Mesendoderm (in vitro differentiated cells): ENCODE data around the gene PLOD1.

Experiments
- DNase-seq: peaks from one replicate; pipeline ENCODE4 v3.0.0; 2013
- H2AK5ac ChIP-seq: 2 replicates; pipeline ENCODE4 v1.6.1; 2013; ENCODE audit warnings: low read length, inconsistent platforms
- H2BK120ac ChIP-seq: 2 replicates; pipeline ENCODE4 v1.6.1; 2013; ENCODE audit warnings: low read depth, mild to moderate bottlenecking, low read length, moderate library complexity, mixed read lengths
- H2BK15ac ChIP-seq: replicated peaks from 2 replicates; pipeline ENCODE4 v1.6.1; 2013; ENCODE audit warnings: low read depth, mild to moderate bottlenecking, moderate library complexity
- H2BK5ac ChIP-seq: 2 replicates; pipeline ENCODE4 v1.6.1; 2013; ENCODE audit warnings: low read length, inconsistent platforms
- H3K18ac ChIP-seq: 2 replicates; pipeline ENCODE4 v1.6.1; 2013; ENCODE audit warnings: mild to moderate bottlenecking, low read length, mixed read lengths
- H3K23ac ChIP-seq: one replicate; pipeline ENCODE4 v1.6.1; 2013; ENCODE audit warnings: low read length
- H3K27ac ChIP-seq: 2 replicates; pipeline ENCODE4 v1.5.1; 2013; ENCODE audit warnings: low read depth, mild to moderate bottlenecking, inconsistent platforms, low read length, moderate library complexity
- H3K27me3 ChIP-seq: 2 replicates; pipeline ENCODE4 v1.6.1; 2013; ENCODE audit warnings: low read length, control low read depth, mild to moderate bottlenecking, inconsistent platforms; ENCODE audit not compliant: insufficient read depth, poor library complexity
- H3K36me3 ChIP-seq: 2 replicates; pipeline ENCODE4 v1.6.1; 2013; ENCODE audit warnings: low read length, inconsistent platforms; ENCODE audit not compliant: control insufficient read depth, insufficient read depth
- H3K4ac ChIP-seq: one replicate; pipeline ENCODE4 v1.6.1; 2013; ENCODE audit warnings: low read depth, mild to moderate bottlenecking, low read length, moderate library complexity
- H3K4me1 ChIP-seq: 2 replicates; pipeline ENCODE4 v1.6.1; 2013; ENCODE audit warnings: low read depth, low read length, inconsistent platforms; ENCODE audit not compliant: control insufficient read depth
- H3K4me2 ChIP-seq: 2 replicates; pipeline ENCODE4 v1.6.1; 2013; ENCODE audit warnings: low read length
- H3K4me3 ChIP-seq: 2 replicates; pipeline ENCODE4 v1.5.1; 2013; ENCODE audit warnings: mild to moderate bottlenecking, low read length
- H3K56ac ChIP-seq: one replicate; pipeline ENCODE4 v1.6.1; 2013; ENCODE audit warnings: low read length
- H3K79me1 ChIP-seq: 2 replicates; pipeline ENCODE4 v1.6.1; 2013; ENCODE audit warnings: low read length, inconsistent platforms
- H3K79me2 ChIP-seq: 2 replicates; pipeline ENCODE4 v1.6.1; 2013; ENCODE audit warnings: mild to moderate bottlenecking, low read length; ENCODE audit not compliant: control insufficient read depth, insufficient read depth
- H3K9ac ChIP-seq: 2 replicates; pipeline ENCODE4 v1.6.1; 2013; ENCODE audit warnings: low read length, inconsistent platforms
- H4K5ac ChIP-seq: one replicate; pipeline ENCODE4 v1.6.1; 2013; ENCODE audit warnings: low read length
- H4K8ac ChIP-seq: one replicate; pipeline ENCODE4 v1.6.1; 2013; ENCODE audit warnings: low read depth, mild to moderate bottlenecking, control low read depth, low read length, moderate library complexity
- WGBS: extraction: QIAGEN DNeasy Blood & Tissue Kit; methylation state at CpG from one replicate; pipeline ENCODE4 v1.1.7; 2013; ENCODE audit warnings: low lambda C conversion rate, missing lambda C conversion rate; ENCODE audit not compliant: insufficient coverage; ENCODE audit errors: extremely low coverage; 5-methylcytosine and 5-hydroxymethylcytosine counted together

The PLOD1 gene

GRCh38 chr1:11978301-11978700, 43.8 kb downstream of the PLOD1 start:
- WGBS = no CpG with 5 or more reads among the region's 8 CpGs
- no peak overlapping the region for H2BK5ac ChIP-seq
- no peak overlapping the region for H3K27ac ChIP-seq

DNA sequence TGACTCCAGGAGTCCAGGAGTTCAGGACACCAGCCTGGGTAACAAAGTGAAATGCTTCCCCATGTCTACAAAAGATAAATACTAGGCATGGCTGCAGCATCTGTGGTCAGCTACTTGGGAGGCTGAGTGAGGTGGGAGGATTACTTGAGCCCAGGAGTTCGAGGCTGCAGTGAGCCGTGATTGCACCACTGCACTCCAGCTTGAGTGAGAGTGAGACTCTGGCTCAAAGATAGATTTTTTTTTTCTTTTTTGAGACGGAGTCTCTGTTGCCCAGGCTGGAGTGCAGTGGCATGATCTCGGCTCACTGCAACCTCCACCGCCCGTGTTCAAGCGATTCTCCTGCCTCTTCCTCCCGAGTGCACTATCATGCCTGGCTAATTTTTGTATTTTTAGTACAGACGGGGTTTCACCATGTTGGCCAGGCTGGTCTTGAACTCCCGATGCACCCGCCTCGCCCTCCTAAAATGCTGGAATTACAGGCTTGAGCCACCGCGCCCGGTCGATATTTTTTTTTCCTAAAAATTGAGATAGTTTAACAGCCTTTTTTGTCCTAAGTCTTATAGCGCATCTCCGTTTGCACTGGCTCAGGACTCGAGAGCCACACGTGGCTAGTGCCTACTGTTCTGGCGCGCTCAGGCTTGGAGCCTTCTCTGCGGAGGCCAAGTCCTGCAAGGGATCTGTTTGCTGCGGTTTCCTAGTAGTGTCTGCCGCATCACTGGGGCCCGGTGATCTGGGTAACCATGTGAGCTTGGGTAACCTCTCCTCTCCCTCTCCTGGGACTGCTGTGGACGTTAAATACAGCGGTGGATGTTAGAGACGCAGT, 44.7 kb downstream of the PLOD1 start:
- Histone ChIP-seq H2BK5ac (no peak overlapping the region), H3K4me1 (no peaks in the 10 kb centered on the region), H2AK5ac (no peak overlapping the region), H2BK15ac (no peak overlapping the region), H3K27me3 (no peaks in the 10 kb centered on the region), H3K79me1 (peaks cover 21% of the 10 kb centered on the region), H3K27ac (peak overlapping the region; percentile 3), H3K56ac (peak overlapping the region; percentile 63), H2BK120ac (no peak overlapping the region), H3K4ac (no peak overlapping the region), H3K36me3 (peaks cover 9% of the 10 kb centered on the region), H3K23ac (no peak overlapping the region), H3K9ac (peak overlapping the region; percentile 52), H3K79me2 (peaks cover 29% of the 10 kb centered on the region), H3K4me3 (no peak overlapping the region), H3K4me2 (peak overlapping the region; percentile 2), H4K5ac (no peak overlapping the region), H4K8ac (no peak overlapping the region), H3K18ac (no peak overlapping the region)
- DNase-seq = no peak
- WGBS = no CpG with 5 or more reads among the region's 29 CpGs

More at GRCh38 chr1:11978301-11978700, 43.8 kb downstream of the PLOD1 start:
- Histone ChIP-seq H4K8ac (no peak overlapping the region), H3K4me2 (no peak overlapping the region), H4K5ac (no peak overlapping the region), H2BK120ac (no peak overlapping the region), H3K56ac (no peak overlapping the region), H3K4ac (no peak overlapping the region), H3K23ac (no peak overlapping the region), H2BK15ac (no peak overlapping the region), H3K27me3 (no peaks in the 10 kb centered on the region), H3K4me3 (no peak overlapping the region), H3K9ac (no peak overlapping the region), H3K18ac (no peak overlapping the region), H3K4me1 (no peaks in the 10 kb centered on the region), H2AK5ac (no peak overlapping the region), H3K79me2 (peaks cover 21% of the 10 kb centered on the region), H3K36me3 (peaks cover 5% of the 10 kb centered on the region), H3K79me1 (peaks cover 13% of the 10 kb centered on the region)
- DNase-seq = no peak

DNA sequence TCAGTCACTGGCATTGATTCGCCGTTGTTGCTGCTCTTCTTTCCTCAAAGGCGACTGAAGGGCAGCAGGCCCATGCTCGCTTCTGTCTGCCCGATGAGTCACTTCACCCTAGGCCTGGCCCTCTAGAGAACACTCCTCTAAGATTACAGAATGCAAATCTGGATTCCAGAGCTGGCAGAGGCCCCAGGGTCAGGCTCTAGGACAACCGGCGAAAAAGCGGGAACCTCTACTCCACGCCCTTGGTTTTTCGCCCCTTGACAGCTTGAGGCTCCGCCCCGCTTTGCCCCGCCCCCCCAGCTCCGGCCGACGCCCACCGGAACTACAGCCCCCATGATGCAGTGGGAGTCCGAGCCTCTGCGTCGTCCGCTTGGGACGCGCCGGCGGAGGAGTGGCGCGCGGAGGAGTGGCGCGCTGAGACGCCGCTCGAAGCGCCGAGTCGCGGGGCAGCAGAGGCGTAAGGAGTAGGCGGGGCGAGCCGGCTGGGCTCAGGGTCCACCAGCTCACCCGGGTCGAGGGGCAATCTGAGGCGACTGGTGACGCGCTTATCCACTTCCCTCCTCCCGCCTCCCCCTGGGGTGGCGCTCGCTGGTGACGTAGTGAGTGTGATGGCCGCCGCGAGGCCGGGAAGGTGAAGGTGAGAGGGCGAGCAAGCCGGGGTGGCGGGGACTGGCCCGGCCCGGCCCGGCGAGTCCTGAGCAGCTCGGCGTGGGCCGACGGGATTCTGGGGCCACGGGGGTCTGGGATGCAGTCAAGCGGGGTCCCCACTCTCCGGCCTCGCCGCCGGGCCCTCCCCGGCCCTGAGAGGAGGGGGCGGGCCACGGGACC, 45.5 kb downstream of the PLOD1 start, which contains the start of gene MFN2:
MFN2 (plus strand) TSS at position 594 of the 825 bp plus-strand sequence. CDS start 8,725 bp downstream, outside the sequence.
- peak; percentile 99 for DNase-seq
- no CpG with 5 or more reads among the region's 74 CpGs for WGBS

DNA sequence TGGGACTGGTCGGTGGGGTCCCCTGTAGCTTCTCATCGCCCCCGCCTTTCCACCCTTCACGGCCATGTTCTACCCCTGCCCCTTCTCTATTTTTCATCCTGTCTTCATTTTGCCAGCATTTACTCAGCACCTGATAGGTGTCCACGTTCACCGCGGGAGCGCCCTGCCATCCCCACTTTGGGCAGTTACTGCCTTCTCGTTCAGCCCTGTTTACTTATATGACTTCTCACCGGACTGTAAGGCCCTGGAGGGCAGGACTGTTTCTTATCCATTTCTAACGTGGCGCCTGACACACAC, 46.1 kb downstream of the PLOD1 start:
- no peak overlapping the region for H2BK5ac ChIP-seq
- no peaks in the 10 kb centered on the region for H3K4me1 ChIP-seq
- peak overlapping the region; percentile 31 for H4K8ac ChIP-seq
- peaks cover 21% of the 10 kb centered on the region for H3K79me1 ChIP-seq
- no peak for DNase-seq
- peak overlapping the region; percentile 95 for H3K9ac ChIP-seq
- no peak overlapping the region for H3K4ac ChIP-seq
- peak overlapping the region; percentile 79 for H3K18ac ChIP-seq
- no peak overlapping the region for H3K23ac ChIP-seq
- H3K36me3 ChIP-seq = peaks cover 7% of the 10 kb centered on the region
- H4K5ac ChIP-seq = no peak overlapping the region
- no peaks in the 10 kb centered on the region for H3K27me3 ChIP-seq
- peak overlapping the region; percentile 98 for H3K4me3 ChIP-seq
- H2AK5ac ChIP-seq = no peak overlapping the region
- peak overlapping the region; percentile 95 for H3K56ac ChIP-seq
- H3K27ac ChIP-seq = peak overlapping the region; percentile 35
- no peak overlapping the region for H2BK120ac ChIP-seq
- no peak overlapping the region for H2BK15ac ChIP-seq
- H3K4me2 ChIP-seq = peak overlapping the region; percentile 99
- H3K79me2 ChIP-seq = peaks cover 34% of the 10 kb centered on the region
- WGBS = no CpG with 5 or more reads among the region's 12 CpGs

More for the DNA sequence above, 45.5 kb downstream of the PLOD1 start, which contains the start of gene MFN2:
- H3K79me1 ChIP-seq = peaks cover 21% of the 10 kb centered on the region
- H3K56ac ChIP-seq = peak within 1 kb of the TSS; percentile 95
- H3K9ac ChIP-seq = peak within 1 kb of the TSS; percentile 95
- H2BK120ac ChIP-seq = no peak within 1 kb of the TSS
- H2BK5ac ChIP-seq = no peak within 1 kb of the TSS
- peak within 1 kb of the TSS; percentile 98 for H3K4me3 ChIP-seq
- H3K23ac ChIP-seq = no peak within 1 kb of the TSS
- peak within 1 kb of the TSS; percentile 79 for H3K18ac ChIP-seq
- peak within 1 kb of the TSS; percentile 99 for H3K4me2 ChIP-seq
- H3K27me3 ChIP-seq = no peaks in the 10 kb centered on the region
- peaks cover 34% of the 10 kb centered on the region for H3K79me2 ChIP-seq
- H2BK15ac ChIP-seq = no peak within 1 kb of the TSS
- peak within 1 kb of the TSS; percentile 35 for H3K27ac ChIP-seq
- H3K4me1 ChIP-seq = no peaks in the 10 kb centered on the region
- no peak within 1 kb of the TSS for H4K5ac ChIP-seq
- H3K4ac ChIP-seq = no peak within 1 kb of the TSS
- peak within 1 kb of the TSS; percentile 31 for H4K8ac ChIP-seq
- no peak within 1 kb of the TSS for H2AK5ac ChIP-seq
- peaks cover 9% of the 10 kb centered on the region for H3K36me3 ChIP-seq

- Histone ChIP-seq H3K4me3 (no peak overlapping the region), H3K27ac (no peak overlapping the region)
- no CpG with 5 or more reads among the region's 13 CpGs for WGBS
These were observed 47.0 kb downstream of the PLOD1 start for GRCh38 chr1:11981378-11982009.

More at GRCh38 chr1:11981378-11982009, 47.0 kb downstream of the PLOD1 start:
- Histone ChIP-seq H3K36me3 (peaks cover 9% of the 10 kb centered on the region), H4K8ac (no peak overlapping the region), H3K9ac (no peak overlapping the region), H3K4ac (no peak overlapping the region), H3K23ac (no peak overlapping the region), H2BK15ac (no peak overlapping the region), H3K79me2 (peaks cover 37% of the 10 kb centered on the region), H3K56ac (no peak overlapping the region), H3K79me1 (peaks cover 24% of the 10 kb centered on the region), H3K18ac (no peak overlapping the region), H3K27me3 (no peaks in the 10 kb centered on the region), H3K4me2 (no peak overlapping the region), H3K4me1 (no peaks in the 10 kb centered on the region), H2BK120ac (no peak overlapping the region), H2AK5ac (no peak overlapping the region), H2BK5ac (no peak overlapping the region), H4K5ac (no peak overlapping the region)
- DNase-seq = no peak
